NCI-H2227 treated with DMSO at 0.1 percent for 48 hours (cell line): ENCODE results near the gene AP3S2.
"Not testable (repeated sequence)": the region's sequence is repeated elsewhere in the genome, so short reads cannot be mapped to it uniquely, and the experiment has no call there.

Experiments used
- DNase-seq: peaks from one replicate; lab custom pipeline; 2025; lab: John Stamatoyannopoulos, UW

Gene AP3S2

GRCh38 chr15:89864958-89865739, 28.6 kb downstream of the AP3S2 start:
- DNase-seq: no peak

GRCh38 chr15:89863918-89864317, 29.9 kb downstream of the AP3S2 start:
- no peak for DNase-seq

GRCh38 chr15:89860891-89861290, 32.9 kb downstream of the AP3S2 start:
- DNase-seq: no peak

DNA sequence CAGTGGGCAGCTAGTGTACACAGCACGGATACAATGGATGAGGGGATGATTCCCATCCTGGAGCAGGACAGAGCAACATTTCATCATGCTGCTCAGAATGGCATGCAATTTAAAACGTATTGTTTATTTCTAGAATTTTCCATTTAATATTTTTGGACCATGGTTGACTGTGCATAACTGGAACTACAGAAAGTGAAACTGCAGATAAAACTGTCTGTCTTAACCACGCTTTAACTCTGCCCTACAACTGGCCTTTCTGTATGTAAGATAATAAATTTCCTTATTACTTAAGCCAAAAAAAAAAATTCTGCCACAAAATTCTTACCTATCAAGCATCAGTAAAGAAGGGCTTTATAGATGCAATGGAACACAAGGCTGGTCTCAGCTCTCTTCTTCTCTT, 33.4 kb downstream of the AP3S2 start:
- DNase-seq: no peak

DNA sequence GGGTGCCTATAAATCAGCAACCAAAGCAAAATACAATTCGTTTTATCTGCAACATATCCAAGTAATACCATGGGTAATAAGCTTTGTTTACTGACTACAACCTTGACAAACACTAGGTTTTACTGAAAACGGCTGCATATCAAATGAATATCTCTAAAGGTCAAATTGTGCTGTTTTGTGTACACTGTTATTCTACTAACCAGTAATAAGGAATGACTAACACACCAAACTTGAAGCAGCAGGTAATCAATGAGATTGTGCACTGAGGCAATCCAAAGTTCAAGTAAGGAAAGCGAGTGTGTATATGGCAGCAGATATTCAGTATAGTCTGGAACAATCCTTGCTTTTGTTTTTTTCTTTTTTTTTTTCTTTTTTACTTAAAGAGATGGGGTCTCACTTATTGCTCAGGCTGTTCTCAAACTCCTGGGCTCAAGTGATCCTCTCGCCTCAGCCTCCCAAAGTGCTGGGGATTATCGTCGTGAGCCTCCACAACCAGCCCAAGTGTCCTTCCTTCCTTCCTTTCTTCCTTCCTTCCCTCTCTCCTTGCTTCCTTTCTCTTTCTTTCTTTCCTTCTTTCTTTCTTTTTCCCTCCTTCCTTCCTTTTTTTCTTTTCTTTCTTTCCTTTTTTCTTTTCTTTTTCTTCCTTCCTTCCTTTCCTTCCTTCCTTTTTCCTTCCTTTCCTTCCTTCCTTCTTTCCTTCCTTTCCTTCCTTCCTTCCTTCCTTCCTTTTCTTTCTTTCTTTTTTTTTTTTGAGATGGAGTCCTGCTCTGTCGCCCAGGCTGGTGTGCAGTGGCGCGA, 34.9 kb downstream of the AP3S2 start:
- no peak for DNase-seq

GRCh38 chr15:89857673-89858072, 36.1 kb downstream of the AP3S2 start:
- no peak for DNase-seq

DNA sequence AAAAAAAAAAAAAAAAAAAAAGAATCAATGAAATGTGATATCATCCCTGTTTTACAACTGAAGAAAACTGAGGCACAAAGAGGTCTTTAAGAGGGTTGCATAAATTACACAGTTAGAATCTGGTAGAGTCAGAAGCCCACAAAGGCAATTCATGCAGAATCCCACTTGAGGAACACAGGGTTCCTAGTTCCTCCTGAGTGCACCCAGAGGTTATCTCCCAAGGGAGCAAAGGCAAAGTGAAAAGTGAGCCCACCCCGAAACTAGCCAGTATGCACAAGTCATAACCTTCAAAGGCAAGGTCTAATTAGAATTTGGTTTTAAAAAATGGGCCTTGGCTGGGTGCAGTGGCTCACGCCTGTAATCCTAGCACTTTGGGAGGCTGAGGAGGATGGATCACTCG, 37.8 kb downstream of the AP3S2 start:
- DNase-seq: no peak

- not testable (repeated sequence) for DNase-seq
These were observed 38.9 kb downstream of the AP3S2 start for GRCh38 chr15:89854863-89855262.

GRCh38 chr15:89852342-89852995, 41.3 kb downstream of the AP3S2 start:
- no peak for DNase-seq

GRCh38 chr15:89851673-89852341, 42.0 kb downstream of the AP3S2 start:
- no peak for DNase-seq

GRCh38 chr15:89848970-89849292, 44.9 kb downstream of the AP3S2 start:
- DNase-seq: no peak

DNA sequence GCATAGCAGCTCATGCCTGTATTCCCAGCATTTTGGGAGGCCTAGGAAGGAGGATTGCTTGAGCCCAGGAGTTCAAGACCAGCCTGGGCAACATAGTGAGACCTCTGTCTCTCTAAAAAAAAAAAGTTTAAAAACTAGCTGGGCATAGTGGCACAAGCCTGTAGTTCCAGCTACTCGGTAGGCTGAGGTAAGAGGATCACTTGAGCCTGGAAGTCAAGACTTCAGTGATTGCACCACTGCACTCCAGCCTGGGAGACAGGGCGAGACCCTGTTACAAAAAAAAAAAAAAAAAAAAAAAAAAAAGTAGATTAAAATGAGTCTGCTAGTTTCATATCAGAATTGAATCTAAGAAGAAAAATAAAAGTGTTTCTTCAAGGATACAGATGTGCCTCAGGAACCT, 46.7 kb downstream of the AP3S2 start:
- DNase-seq: no peak

GRCh38 chr15:89845305-89845893, 48.4 kb downstream of the AP3S2 start:
- DNase-seq: no peak

DNA sequence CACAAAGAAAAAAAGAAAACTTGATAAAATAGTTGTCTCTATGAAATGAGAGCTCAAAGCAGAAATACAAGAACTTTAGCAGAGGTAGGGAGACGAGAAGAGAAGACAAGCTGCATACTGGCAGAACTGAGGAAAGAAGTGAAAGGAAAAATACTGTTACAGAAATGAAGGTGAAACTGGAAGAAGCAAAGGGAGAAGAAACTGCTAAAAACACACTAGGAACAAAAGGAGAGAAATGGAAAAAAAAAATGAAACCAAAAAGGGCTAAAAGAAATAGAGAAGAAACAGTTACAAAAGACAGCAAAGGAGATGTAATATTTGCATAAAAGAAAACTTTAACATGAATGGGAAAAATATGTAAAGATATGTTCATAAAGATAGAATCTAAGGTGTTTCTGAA, 51.8 kb downstream of the AP3S2 start:
- DNase-seq: no peak

GRCh38 chr15:89841306-89841705, 52.5 kb downstream of the AP3S2 start:
- DNase-seq: no peak

DNA sequence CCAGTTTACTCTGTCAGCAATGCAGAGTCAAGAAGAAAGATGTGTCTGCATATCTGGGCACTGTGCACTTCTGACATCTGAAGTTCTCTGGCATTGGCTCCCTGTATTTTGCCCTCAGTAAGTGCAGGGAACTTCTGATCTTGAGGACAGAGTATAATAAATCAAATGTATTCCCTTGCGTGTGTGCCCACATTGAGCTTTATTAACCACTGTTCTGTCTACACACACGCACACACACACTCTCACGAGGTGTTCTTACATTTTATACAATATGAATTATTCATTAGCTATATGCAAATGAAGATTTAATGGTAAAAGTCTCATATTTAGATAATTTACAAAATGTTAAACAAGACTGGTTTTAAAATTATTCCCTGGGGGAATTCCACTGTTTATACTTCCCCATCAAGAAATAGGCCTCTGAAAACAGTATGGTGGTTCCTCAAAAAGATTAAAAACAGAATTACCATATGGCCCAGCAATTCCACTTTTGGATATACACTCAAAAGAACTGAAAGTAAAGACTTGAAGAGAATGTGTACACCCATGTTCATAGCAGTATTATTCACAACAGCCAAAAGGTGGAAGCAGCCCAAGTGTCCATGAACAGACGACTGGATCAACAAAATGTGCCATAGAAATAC, 54.5 kb downstream of the AP3S2 start:
- DNase-seq: no peak

DNA sequence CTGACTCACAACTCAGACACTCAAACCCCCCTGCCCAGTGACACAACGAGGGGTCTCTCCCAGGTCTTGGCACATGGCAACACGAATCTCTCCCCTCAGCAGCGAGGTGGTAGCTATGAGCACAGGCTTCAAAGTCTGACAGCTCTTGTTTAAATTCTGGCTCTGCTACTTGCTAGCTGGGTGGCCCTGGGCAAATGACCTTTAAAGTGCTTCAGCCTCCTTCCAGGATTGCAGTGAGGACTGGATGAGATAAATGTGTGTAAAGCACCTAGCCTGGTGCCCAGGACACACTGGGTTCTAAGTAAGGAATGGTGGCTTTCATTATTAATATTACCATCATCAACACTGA, 56.0 kb downstream of the AP3S2 start:
- DNase-seq: no peak

DNA sequence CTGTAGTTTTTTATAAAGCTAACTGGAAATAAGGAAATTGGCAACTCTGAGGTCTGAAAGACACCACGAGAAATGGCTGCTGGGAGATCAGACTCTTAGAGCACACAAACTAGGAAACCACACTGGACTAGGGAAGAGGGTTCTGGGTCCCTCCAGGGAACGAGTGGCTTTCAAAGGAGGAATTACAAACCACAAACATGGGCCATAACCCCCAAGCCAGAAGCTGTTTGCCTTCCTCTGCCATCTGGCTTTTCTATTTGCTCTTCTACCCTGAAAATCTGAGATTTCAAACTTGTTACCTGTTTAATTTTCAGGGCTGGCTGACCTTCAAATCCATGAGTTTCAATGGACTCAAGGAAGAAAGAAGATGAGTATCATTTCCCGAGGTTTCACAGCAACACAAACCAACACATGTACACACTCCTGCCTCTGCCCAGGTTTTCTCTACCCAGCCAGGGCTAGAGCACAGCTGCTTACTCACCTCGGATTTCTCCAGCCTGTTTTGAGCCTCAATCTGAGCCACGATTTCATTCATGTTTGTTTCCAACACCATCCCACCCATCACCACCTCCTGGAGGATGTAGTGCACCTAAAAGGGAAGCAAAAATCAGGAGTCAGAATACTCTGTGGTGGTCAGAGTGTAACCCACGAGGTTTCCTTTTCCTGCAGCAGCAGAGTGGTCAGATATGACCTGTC, 56.5 kb downstream of the AP3S2 start:
- no peak for DNase-seq

- no peak for DNase-seq
These were observed 57.3 kb downstream of the AP3S2 start for GRCh38 chr15:89836267-89837133.

DNA sequence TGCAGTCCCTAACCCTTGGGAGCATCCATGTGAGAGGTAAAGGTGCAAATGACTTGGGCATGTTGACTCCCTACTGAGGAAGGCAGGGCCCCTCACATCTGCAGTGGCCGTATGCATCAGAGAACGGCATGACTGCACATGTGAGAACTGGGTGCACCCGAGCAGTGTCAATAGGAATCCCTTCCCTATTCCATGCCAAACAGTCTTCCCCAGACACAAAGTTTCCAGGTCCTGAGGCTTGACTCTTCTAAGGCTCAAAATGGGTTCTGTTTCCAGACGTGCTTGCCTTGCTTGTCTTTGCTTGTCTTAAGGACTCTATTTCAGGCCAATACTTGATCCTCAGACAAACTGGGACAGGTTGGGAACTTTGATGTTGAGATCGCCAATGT, 58.6 kb downstream of the AP3S2 start:
- no peak for DNase-seq
